Activated naive CD4-positive, alpha-beta T cell treated with anti-CD3 and anti-CD28 coated beads, Interleukin-2, amount 10 ng/mL, durations not matched to agents 7 days and 5 days (primary cell): ENCODE results near the gene GSTO1.

Experiments used
- CTCF ChIA-PET: fragments of 350-600 bp; sonication (Branson Sonifier 250); formaldehyde crosslinking; loops from one replicate; lab custom pipeline; 2021; ENCODE audit warnings: antibody characterized with exemption; lab: Charles Lee
- DNase-seq: peaks from one replicate; pipeline ENCODE4 v3.0.0-alpha.2; 2020
- H3K27ac Mint-ChIP-seq: one replicate; pipeline ENCODE4 v1.8.0; 2021; ENCODE audit warnings: mild to moderate bottlenecking, moderate library complexity, mixed read lengths
- H3K27me3 Mint-ChIP-seq: one replicate; pipeline ENCODE4 v1.8.0; 2021; ENCODE audit warnings: mild to moderate bottlenecking, mixed read lengths
- H3K36me3 Mint-ChIP-seq: one replicate; pipeline ENCODE4 v1.8.0; 2021; ENCODE audit warnings: mixed read lengths
- H3K4me1 Mint-ChIP-seq: one replicate; pipeline ENCODE4 v1.8.0; 2021; ENCODE audit warnings: mixed read lengths
- H3K4me3 Mint-ChIP-seq: one replicate; pipeline ENCODE4 v1.8.0; 2021; ENCODE audit warnings: mild to moderate bottlenecking, moderate library complexity, mixed read lengths
- H3K9me3 Mint-ChIP-seq: one replicate; pipeline ENCODE4 v1.8.0; 2021; ENCODE audit warnings: mixed read lengths

Gene GSTO1

GRCh38 chr10:104255311-104255981 lies 754 bp downstream of the GSTO1 start:
- peak; percentile 23 for DNase-seq
- peaks cover 59% of the 10 kb centered on the region for H3K4me1 Mint-ChIP-seq
- no peaks in the 10 kb centered on the region for H3K9me3 Mint-ChIP-seq
- peak overlapping the region; percentile 93 for H3K27ac Mint-ChIP-seq
- CTCF ChIA-PET, result interaction anchor here (1.0 to 2.4 kb wide), 3 partner anchors 12 to 50 kb away, joined by 3 to 17 read pairs (median 3); no protein-coding TSS in a partner anchor
- peaks cover 35% of the 10 kb centered on the region for H3K36me3 Mint-ChIP-seq
- peaks cover 9% of the 10 kb centered on the region for H3K27me3 Mint-ChIP-seq
- H3K4me3 Mint-ChIP-seq, result peak overlapping the region; percentile 92

GRCh38 chr10:104256335-104256961 lies 1.8 kb downstream of the GSTO1 start:
- peak overlapping the region; percentile 93 for H3K27ac Mint-ChIP-seq
- CTCF ChIA-PET, result interaction anchor here (2.4 kb wide), 1 partner anchor 18 kb away, joined by 17 read pairs; no protein-coding TSS in a partner anchor
- H3K27me3 Mint-ChIP-seq, result peaks cover 5% of the 10 kb centered on the region
- peak overlapping the region; percentile 92 for H3K4me3 Mint-ChIP-seq
- peaks cover 45% of the 10 kb centered on the region for H3K36me3 Mint-ChIP-seq
- H3K9me3 Mint-ChIP-seq, result no peaks in the 10 kb centered on the region
- peaks cover 70% of the 10 kb centered on the region for H3K4me1 Mint-ChIP-seq
- no peak for DNase-seq

- Mint-ChIP-seq H3K27ac (no peak overlapping the region), H3K4me3 (no peak overlapping the region)
- DNase-seq, result no peak
Measured at GRCh38 chr10:104257235-104257634, 2.5 kb downstream of the GSTO1 start.

GRCh38 chr10:104258209-104258608 lies 3.5 kb downstream of the GSTO1 start:
- Mint-ChIP-seq H3K27me3 (no peaks in the 10 kb centered on the region), H3K4me3 (no peak overlapping the region), H3K27ac (no peak overlapping the region), H3K4me1 (peaks cover 74% of the 10 kb centered on the region), H3K36me3 (peaks cover 54% of the 10 kb centered on the region), H3K9me3 (no peaks in the 10 kb centered on the region)
- no peak for DNase-seq
- CTCF ChIA-PET, result no interaction called here

More at GRCh38 chr10:104257235-104257634, 2.5 kb downstream of the GSTO1 start:
- H3K27me3 Mint-ChIP-seq, result no peaks in the 10 kb centered on the region
- H3K36me3 Mint-ChIP-seq, result peaks cover 51% of the 10 kb centered on the region
- no peaks in the 10 kb centered on the region for H3K9me3 Mint-ChIP-seq
- H3K4me1 Mint-ChIP-seq, result peaks cover 76% of the 10 kb centered on the region
- CTCF ChIA-PET, result interaction anchor here (0.6 to 2.4 kb wide), 2 partner anchors 17 to 538 kb away, joined by 3 to 17 read pairs; no protein-coding TSS in a partner anchor

- CTCF ChIA-PET, result interaction anchor here (0.9 kb wide), 1 partner anchor 92 kb away, joined by 4 read pairs; no protein-coding TSS in a partner anchor
- Mint-ChIP-seq H3K27me3 (no peaks in the 10 kb centered on the region), H3K36me3 (peaks cover 61% of the 10 kb centered on the region), H3K4me3 (no peak overlapping the region), H3K4me1 (peaks cover 73% of the 10 kb centered on the region), H3K9me3 (no peaks in the 10 kb centered on the region), H3K27ac (peak overlapping the region; percentile 39)
- DNase-seq, result no peak
Measured at GRCh38 chr10:104259456-104259855, 4.8 kb downstream of the GSTO1 start.

GRCh38 chr10:104259999-104260774 lies 5.5 kb downstream of the GSTO1 start:
- H3K4me3 Mint-ChIP-seq, result no peak overlapping the region
- H3K27ac Mint-ChIP-seq, result peak overlapping the region; percentile 50
- no peaks in the 10 kb centered on the region for H3K27me3 Mint-ChIP-seq
- peaks cover 63% of the 10 kb centered on the region for H3K36me3 Mint-ChIP-seq
- no peak for DNase-seq
- CTCF ChIA-PET, result interaction anchor here (0.9 to 3.4 kb wide), 3 partner anchors 14 to 91 kb away, joined by 3 to 19 read pairs (median 4); no protein-coding TSS in a partner anchor
- H3K4me1 Mint-ChIP-seq, result peaks cover 76% of the 10 kb centered on the region
- H3K9me3 Mint-ChIP-seq, result no peaks in the 10 kb centered on the region

GRCh38 chr10:104260775-104261115 lies 6.1 kb downstream of the GSTO1 start:
- CTCF ChIA-PET, result interaction anchor here (1.0 to 3.4 kb wide), 2 partner anchors 14 to 30 kb away, joined by 3 to 19 read pairs; no protein-coding TSS in a partner anchor
- Mint-ChIP-seq H3K4me1 (peaks cover 79% of the 10 kb centered on the region), H3K27ac (peak overlapping the region; percentile 50), H3K4me3 (no peak overlapping the region), H3K36me3 (peaks cover 66% of the 10 kb centered on the region), H3K9me3 (no peaks in the 10 kb centered on the region), H3K27me3 (no peaks in the 10 kb centered on the region)
- no peak for DNase-seq

GRCh38 chr10:104262055-104262454 lies 7.4 kb downstream of the GSTO1 start:
- no peak for DNase-seq
- Mint-ChIP-seq H3K4me3 (no peak overlapping the region), H3K27ac (no peak overlapping the region), H3K27me3 (no peaks in the 10 kb centered on the region), H3K36me3 (peaks cover 71% of the 10 kb centered on the region), H3K4me1 (peaks cover 78% of the 10 kb centered on the region), H3K9me3 (no peaks in the 10 kb centered on the region)
- CTCF ChIA-PET, result interaction anchor here (1.8 to 3.4 kb wide), 2 partner anchors 13 to 44 kb away, joined by 4 to 19 read pairs; no protein-coding TSS in a partner anchor

- Mint-ChIP-seq H3K36me3 (peaks cover 64% of the 10 kb centered on the region), H3K4me3 (no peak overlapping the region), H3K9me3 (no peaks in the 10 kb centered on the region), H3K27ac (no peak overlapping the region), H3K4me1 (peaks cover 75% of the 10 kb centered on the region), H3K27me3 (no peaks in the 10 kb centered on the region)
- CTCF ChIA-PET, result no interaction called here
- no peak for DNase-seq
Measured at GRCh38 chr10:104264783-104265182, 10.1 kb downstream of the GSTO1 start.

GRCh38 chr10:104267721-104268404 lies 13.2 kb downstream of the GSTO1 start:
- no peaks in the 10 kb centered on the region for H3K9me3 Mint-ChIP-seq
- CTCF ChIA-PET, result interaction anchor here (1.3 kb wide), 1 partner anchor 13 kb away, joined by 3 read pairs; the partner anchor contains the start of gene GSTO1
- H3K27ac Mint-ChIP-seq, result peak overlapping the region; percentile 95
- DNase-seq, result no peak
- H3K27me3 Mint-ChIP-seq, result no peaks in the 10 kb centered on the region
- H3K4me3 Mint-ChIP-seq, result peak overlapping the region; percentile 92
- peaks cover 53% of the 10 kb centered on the region for H3K4me1 Mint-ChIP-seq
- peaks cover 38% of the 10 kb centered on the region for H3K36me3 Mint-ChIP-seq

- Mint-ChIP-seq H3K27ac (peak overlapping the region; percentile 95), H3K36me3 (peaks cover 38% of the 10 kb centered on the region), H3K4me3 (peak overlapping the region; percentile 92), H3K27me3 (no peaks in the 10 kb centered on the region), H3K4me1 (peaks cover 52% of the 10 kb centered on the region), H3K9me3 (no peaks in the 10 kb centered on the region)
- CTCF ChIA-PET, result interaction anchor here (1.5 kb wide), 1 partner anchor 14 kb away, joined by 5 read pairs; the partner anchor contains the start of gene GSTO1
- DNase-seq, result no peak
Measured at GRCh38 chr10:104268405-104268712, 13.7 kb downstream of the GSTO1 start.

- Mint-ChIP-seq H3K9me3 (no peaks in the 10 kb centered on the region), H3K27ac (peak within 1 kb of the TSS; percentile 95), H3K27me3 (no peaks in the 10 kb centered on the region), H3K4me1 (peaks cover 48% of the 10 kb centered on the region), H3K36me3 (peaks cover 35% of the 10 kb centered on the region), H3K4me3 (peak within 1 kb of the TSS; percentile 92)
- DNase-seq, result peak; percentile 99
- CTCF ChIA-PET, result interaction anchor here (0.7 to 1.5 kb wide), 2 partner anchors 15 to 80 kb away, joined by 5 read pairs; partner anchors contain the start of gene GSTO1
Measured at GRCh38 chr10:104268713-104269645, 14.3 kb downstream of the GSTO1 start, which contains the start of gene GSTO2. GSTO2 (plus strand) TSS chr10:104269184; CDS start chr10:104274916, 5,732 bp downstream.
